ENCODE data around the gene ASTN2. TPM values are rescaled to one million over a fixed set of nuclear protein-coding genes. Genes with fewer than 3 reads are reported as not detected.

The ASTN2 gene
- polyA plus RNA-seq, 1 experiment, result 12.8 TPM

DNA sequence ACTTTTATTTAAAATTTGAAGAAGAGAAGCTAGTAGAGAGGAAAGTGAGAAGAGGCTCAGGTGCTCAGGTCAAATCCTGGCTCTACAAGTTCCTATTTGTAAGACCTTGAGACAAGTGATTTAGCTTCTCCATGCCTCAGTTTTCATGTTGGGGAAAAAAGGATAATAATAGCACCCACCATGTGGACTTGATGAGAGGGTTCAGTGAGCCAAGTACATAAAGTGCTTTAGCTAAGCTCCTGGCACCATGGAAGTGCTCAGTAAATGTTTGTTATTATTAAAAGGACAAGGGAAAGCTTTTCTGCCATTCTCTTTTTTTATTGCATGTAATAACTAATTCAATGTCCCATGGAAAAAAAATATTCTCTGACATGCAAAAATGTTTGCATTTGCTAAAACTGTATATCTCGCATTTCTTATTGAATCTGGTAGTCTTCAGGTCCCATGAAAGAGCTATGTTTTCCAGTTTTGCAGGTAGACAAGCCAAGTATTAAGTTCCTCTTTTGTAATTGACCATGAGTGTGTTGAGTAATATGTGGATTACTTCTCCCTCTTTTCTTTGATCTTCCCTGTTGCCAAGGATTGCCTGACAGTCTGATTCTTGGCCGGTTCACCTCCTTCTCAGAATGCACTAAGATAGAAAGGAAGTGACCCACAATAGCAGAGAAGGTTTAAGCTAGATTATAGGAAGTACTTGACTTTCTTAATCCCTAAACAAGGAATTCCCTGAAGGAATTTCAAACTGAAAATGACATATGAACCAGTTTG, 773.4 kb downstream of the ASTN2 start:
- ChIA-PET POLR2A (interaction anchor here (0.7 kb wide), 1 partner anchor 35 kb away, joined by 17 read pairs; no protein-coding TSS in a partner anchor), CTCF (interaction anchor here (1.6 to 2.5 kb wide), 2 partner anchors 1048 to 1050 kb away, joined by 5 to 6 read pairs; no protein-coding TSS in a partner anchor)
- TF ChIP-seq, protein P1, sequence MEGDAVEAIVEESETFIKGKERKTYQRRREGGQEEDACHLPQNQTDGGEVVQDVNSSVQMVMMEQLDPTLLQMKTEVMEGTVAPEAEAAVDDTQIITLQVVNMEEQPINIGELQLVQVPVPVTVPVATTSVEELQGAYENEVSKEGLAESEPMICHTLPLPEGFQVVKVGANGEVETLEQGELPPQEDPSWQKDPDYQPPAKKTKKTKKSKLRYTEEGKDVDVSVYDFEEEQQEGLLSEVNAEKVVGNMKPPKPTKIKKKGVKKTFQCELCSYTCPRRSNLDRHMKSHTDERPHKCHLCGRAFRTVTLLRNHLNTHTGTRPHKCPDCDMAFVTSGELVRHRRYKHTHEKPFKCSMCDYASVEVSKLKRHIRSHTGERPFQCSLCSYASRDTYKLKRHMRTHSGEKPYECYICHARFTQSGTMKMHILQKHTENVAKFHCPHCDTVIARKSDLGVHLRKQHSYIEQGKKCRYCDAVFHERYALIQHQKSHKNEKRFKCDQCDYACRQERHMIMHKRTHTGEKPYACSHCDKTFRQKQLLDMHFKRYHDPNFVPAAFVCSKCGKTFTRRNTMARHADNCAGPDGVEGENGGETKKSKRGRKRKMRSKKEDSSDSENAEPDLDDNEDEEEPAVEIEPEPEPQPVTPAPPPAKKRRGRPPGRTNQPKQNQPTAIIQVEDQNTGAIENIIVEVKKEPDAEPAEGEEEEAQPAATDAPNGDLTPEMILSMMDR (IDR thresholded peaks at IDR 0.05; ENCODE audit: insufficient read depth, low read depth, low read length), result no peak
- no peak for DNase-seq (ENCODE audit: low read depth)
- no peaks in the 10 kb centered on the region for H3K27me3 ChIP-seq (ENCODE audit: control insufficient read depth, insufficient read depth, low read length)
- no peak overlapping the region for H3K4me3 ChIP-seq (ENCODE audit: low read depth, low read length)
- no peaks in the 10 kb centered on the region for H3K36me3 ChIP-seq (ENCODE audit: control insufficient read depth, insufficient read depth, low read length)

GRCh38 chr9:116639251-116639741, 775.6 kb downstream of the ASTN2 start:
- no peaks in the 10 kb centered on the region for H3K27me3 ChIP-seq (ENCODE audit: control insufficient read depth, insufficient read depth, low read length)
- TF ChIP-seq, protein P1 (IDR thresholded peaks at IDR 0.05; ENCODE audit: insufficient read depth, low read depth, low read length), result no peak
- H3K4me3 ChIP-seq (ENCODE audit: low read depth, low read length), result no peak overlapping the region
- ChIA-PET CTCF (interaction anchor here (1.0 to 1.3 kb wide), 2 partner anchors 142 to 1048 kb away, joined by 3 to 4 read pairs; no protein-coding TSS in a partner anchor), POLR2A (interaction anchor here (0.5 kb wide), 1 partner anchor 487 kb away, joined by 3 read pairs; no protein-coding TSS in a partner anchor)
- DNase-seq (ENCODE audit: low read depth), result peak; percentile 71
- no peaks in the 10 kb centered on the region for H3K36me3 ChIP-seq (ENCODE audit: control insufficient read depth, insufficient read depth, low read length)

- Histone ChIP-seq H3K4me3 (ENCODE audit: low read depth, low read length) (no peak overlapping the region), H3K36me3 (ENCODE audit: control insufficient read depth, insufficient read depth, low read length) (no peaks in the 10 kb centered on the region), H3K27me3 (ENCODE audit: control insufficient read depth, insufficient read depth, low read length) (no peaks in the 10 kb centered on the region)
- TF ChIP-seq, protein P1 (IDR thresholded peaks at IDR 0.05; ENCODE audit: insufficient read depth, low read depth, low read length), result no peak
- CTCF ChIA-PET, result no interaction called here
- POLR2A ChIA-PET, result no interaction called here
- DNase-seq (ENCODE audit: low read depth), result no peak
Measured at GRCh38 chr9:116635908-116636307, 778.9 kb downstream of the ASTN2 start.

DNA sequence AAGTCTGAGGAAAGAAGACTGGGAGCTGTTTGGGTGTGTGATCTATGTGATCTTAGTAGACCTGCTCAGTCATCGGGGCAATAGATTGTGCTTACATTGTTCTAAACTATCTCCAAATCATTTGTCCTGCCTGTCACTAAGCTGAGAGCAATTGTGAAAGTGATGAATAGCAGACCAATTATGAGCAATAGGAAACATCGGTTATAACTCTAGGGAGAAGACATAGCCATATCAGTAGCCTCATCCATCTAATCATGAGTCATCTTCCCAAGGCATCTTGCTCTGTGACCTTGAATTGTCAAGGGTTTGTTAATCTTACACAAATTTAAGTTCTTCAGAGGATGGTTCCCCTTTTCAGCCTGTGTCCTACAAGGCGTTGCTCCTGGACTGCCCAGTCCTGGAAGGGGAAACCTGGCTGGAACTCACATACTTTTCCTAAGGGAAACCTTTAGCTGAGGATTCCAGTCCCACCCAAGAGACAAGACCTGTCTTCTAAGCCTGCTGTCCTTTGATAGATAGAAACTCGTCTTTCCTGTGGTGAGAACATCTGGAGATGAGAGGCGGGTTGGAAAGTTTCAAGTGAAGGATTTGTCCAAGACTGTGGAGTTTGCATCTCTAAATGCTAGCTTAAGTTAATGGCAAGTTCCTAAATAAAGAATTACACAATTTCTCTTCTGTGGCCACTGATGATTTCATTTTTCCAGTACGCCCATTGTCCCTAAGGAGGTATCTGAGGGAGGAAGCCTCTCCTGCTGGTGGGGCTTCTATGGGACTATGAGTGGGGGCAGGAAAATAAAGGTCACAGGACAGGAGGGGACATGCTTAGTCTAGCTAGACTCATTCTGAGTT, 781.6 kb downstream of the ASTN2 start:
- H3K36me3 ChIP-seq (ENCODE audit: control insufficient read depth, insufficient read depth, low read length), result no peaks in the 10 kb centered on the region
- no peaks in the 10 kb centered on the region for H3K27me3 ChIP-seq (ENCODE audit: control insufficient read depth, insufficient read depth, low read length)
- POLR2A ChIA-PET, result no interaction called here
- CTCF ChIA-PET, result interaction anchor here (0.6 kb wide), 1 partner anchor 278 kb away, joined by 3 read pairs; no protein-coding TSS in a partner anchor
- TF ChIP-seq, protein P1 (IDR thresholded peaks at IDR 0.05; ENCODE audit: insufficient read depth, low read depth, low read length), result no peak
- no peak for DNase-seq (ENCODE audit: low read depth)
- H3K4me3 ChIP-seq (ENCODE audit: low read depth, low read length), result no peak overlapping the region

GRCh38 chr9:116629634-116630033, 785.2 kb downstream of the ASTN2 start:
- CTCF ChIA-PET, result no interaction called here
- Histone ChIP-seq H3K36me3 (ENCODE audit: control insufficient read depth, insufficient read depth, low read length) (no peaks in the 10 kb centered on the region), H3K4me3 (ENCODE audit: low read depth, low read length) (no peak overlapping the region), H3K27me3 (ENCODE audit: control insufficient read depth, insufficient read depth, low read length) (no peaks in the 10 kb centered on the region; the same call in 1 of the 2 replicates)
- POLR2A ChIA-PET, result no interaction called here
- DNase-seq (ENCODE audit: low read depth), result no peak
- TF ChIP-seq, protein P1 (IDR thresholded peaks at IDR 0.05; ENCODE audit: insufficient read depth, low read depth, low read length), result no peak
